ENCODE results near the gene ZC3HAV1L.

GRCh38 chr7:139081584-139081983 is 45.7 kb upstream of the ZC3HAV1L start:
- TF ChIP-seq CTCF (IDR thresholded peaks at IDR 0.05; ENCODE audit: low read length): no peak
- no peak for TF ChIP-seq EZH2phosphoT487 (IDR thresholded peaks at IDR 0.05; ENCODE audit: low read length)

Measured in MM.1S (cell line).